GM21619 (cell line): ENCODE measurements around the gene NME4.
"Not testable (repeated sequence)": the region's sequence is repeated elsewhere in the genome, so short reads cannot be mapped to it uniquely, and the experiment has no call there.

ENCODE experiments used
- ATAC-seq: cut with Tn5 transposase; IDR thresholded peaks from one replicate; pipeline ENCODE4 v1.9.1; 2021; ENCODE audit not compliant: unreplicated experiment

The NME4 gene

DNA sequence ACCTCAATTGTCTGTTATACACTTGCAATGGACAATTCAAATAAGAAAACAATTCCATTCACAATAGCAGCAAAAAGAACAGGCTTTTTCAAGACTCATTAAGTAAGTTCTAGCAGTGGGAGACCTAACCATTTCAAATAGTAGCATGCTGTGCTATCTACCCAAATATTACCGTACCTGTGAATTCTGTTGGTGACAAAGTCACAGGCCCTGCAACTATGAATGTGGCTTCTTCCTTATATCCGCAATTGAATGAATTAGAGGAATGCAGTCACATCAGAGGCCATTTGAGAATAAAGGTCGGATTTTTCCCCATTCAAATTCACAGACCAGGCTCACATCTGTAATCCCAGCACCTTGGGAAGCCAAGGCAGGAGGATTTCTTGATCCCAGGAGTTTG, 800 bp upstream of the NME4 start:
- ATAC-seq: no peak

GRCh38 chr16:396605-397004, 394 bp upstream of the NME4 start:
- ATAC-seq: no peak

GRCh38 chr16:397736-398332, 835 bp downstream of the NME4 start:
- no peak for ATAC-seq

DNA sequence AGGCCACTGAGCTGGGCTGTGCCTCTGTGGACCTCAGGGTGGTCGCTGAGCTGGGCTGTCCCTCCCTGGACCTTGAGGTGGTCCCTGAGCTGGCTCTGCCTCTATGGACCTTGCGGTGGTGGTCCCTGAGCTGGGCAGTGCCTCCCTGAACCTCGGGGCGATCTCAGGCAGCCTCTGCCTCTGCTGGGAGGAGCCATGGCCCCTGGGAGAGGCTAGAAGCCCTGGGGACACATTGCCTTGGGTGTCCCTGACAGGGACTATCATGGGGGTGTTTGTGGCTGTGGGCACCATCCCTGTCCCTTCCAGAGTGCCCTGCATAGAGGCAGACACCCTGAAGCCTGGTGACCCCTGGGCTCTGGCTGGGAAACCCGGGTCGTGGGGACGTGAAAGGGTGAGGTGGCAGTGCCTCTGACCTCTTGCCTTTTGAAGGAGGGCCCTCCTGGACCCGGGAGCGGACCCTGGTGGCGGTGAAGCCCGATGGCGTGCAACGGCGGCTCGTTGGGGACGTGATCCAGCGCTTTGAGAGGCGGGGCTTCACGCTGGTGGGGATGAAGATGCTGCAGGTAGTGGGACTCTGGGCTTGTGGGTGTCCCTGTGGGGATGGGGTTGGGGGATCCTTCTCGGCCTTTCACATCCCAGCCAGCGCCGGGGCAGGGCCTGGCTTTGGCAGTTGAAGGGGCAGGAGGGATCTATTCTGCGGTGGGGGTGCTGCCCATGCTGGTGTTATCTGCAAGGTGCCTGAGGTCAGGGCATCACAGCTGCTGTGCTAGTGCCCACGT, 1.8 kb downstream of the NME4 start:
- ATAC-seq: no peak

DNA sequence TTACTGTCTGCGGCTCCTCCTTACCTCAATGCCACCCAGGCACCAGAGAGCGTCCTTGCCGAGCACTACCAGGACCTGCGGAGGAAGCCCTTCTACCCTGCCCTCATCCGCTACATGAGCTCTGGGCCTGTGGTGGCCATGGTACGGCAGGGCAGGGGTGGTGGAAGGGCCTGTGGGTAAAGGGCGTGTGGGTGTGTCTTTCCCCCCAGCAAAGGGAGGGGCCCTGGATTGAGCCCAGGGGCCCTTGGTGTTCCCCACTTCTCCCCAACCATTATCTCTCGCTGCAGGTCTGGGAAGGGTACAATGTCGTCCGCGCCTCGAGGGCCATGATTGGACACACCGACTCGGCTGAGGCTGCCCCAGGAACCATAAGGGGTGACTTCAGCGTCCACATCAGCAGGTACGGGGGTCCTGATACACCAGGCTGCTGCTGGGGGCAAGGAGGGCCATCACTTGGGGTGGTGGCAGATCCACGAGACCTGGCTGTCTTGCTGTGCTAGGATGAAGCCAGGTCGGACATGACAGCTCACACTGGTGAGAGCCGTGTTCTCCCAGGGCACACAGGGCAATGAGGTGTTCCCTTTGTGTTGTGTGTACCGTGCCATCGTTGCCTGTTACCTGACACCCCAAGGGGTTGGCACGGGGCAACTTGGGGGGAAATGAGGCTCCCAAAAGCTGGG, 2.5 kb downstream of the NME4 start:
- no peak for ATAC-seq

DNA sequence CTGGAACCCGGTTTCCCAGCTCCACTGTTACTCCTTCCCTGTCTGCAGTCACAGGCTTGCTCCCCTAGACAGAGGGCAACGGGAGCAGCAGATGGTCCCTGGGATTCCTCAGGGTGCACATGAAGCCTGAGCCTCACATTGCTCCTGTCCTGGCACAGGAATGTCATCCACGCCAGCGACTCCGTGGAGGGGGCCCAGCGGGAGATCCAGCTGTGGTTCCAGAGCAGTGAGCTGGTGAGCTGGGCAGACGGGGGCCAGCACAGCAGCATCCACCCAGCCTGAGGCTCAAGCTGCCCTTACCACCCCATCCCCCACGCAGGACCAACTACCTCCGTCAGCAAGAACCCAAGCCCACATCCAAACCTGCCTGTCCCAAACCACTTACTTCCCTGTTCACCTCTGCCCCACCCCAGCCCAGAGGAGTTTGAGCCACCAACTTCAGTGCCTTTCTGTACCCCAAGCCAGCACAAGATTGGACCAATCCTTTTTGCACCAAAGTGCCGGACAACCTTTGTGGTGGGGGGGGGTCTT, 3.1 kb downstream of the NME4 start:
- ATAC-seq: no peak

DNA sequence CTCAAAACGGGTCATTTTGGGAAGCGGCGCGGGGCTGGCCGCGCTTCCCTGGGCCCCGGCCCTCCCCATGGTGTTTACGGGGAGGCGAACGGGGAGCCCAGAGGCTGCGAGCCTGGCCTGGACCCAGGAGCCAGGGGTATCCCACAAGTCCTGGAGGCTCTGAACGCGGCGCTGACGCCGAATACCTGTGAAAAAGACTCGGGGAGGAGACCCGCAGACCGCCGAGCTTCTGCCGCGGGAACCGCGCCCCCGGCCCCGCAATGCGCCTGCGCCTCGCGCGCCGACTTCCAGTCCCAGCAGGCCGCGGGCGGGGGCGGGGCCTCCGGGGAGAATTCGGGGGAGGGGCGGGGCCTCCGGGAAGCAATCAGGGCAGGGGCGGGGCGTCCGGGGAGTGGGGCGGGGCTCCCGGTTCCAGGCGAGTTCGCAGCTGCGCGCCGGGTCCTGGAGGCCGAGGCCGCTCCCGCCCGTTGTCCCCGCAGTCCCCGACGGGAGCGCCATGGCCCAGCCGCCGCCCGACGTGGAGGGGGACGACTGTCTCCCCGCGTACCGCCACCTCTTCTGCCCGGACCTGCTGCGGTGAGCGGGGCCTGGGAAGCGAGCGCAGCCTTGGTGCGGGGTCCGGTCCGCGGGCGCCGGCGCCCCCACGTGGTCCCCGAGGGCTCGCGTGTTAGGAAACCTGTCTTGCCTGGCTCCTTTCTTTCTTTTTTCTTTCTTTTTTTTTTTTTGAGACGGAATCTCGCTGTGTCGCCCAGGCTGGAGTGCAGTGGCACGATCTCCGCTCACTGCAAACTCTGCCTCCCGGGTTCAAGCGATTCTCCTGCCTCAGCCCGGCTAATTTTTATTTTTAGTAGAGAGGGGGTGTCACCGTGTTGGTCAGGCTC, 4.7 kb downstream of the NME4 start, which contains the start of gene DECR2:
Gene DECR2 (plus strand): TSS at position 418 of the 881 bp plus-strand sequence. CDS start 79 bp downstream, at position 497.
- ATAC-seq: peak; percentile 51

GRCh38 chr16:404971-405486, 8.0 kb downstream of the NME4 start:
- ATAC-seq: no peak

DNA sequence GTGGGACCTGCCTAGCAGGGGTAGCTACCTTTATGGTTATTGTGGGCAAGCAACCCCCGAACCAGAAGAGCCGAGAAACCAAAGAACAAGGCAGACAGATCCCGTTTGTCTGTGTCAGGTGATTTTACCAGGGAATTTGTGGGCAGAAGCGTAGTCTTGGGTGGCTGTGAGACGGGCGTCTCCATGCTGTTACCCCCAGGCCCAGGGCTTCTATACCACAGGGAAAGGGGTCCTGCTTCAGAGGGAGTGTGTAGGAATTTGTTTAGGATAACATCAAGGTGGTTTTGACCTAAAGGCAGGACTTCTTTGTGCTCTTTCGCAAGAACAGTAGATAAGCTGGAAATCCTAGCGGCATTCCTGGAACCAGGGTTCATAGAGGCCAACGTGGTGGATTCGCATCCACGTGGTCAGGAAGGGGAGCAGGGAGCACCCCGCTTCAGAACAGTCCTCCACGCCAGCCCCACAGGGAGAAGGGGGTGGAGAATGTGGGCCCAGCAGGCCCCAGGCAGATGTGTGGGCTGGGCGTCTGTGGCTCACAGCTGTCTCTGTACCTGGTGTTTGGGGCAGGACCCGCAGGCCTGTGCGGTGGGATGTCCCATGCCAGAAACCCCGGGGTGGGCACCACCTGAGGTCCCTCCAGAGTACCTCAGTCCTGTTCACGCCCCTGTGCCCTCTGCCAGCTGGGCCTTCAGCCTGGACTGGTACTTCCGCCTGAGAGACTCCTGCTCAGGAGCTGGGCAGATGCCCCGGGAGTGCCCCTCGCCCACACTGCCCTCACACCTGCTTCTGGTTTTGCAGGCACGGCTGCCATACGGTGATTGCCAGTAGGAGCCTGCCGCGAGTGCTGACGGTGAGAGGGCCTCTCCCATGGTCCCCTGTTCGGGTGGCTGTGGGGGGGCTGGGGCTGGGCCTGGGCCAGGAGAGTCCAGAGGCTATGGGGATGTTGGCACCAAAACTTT, 8.8 kb downstream of the NME4 start:
- ATAC-seq: no peak

GRCh38 chr16:407253-407652, 10.3 kb downstream of the NME4 start:
- no peak for ATAC-seq

GRCh38 chr16:410516-411178, 13.6 kb downstream of the NME4 start:
- ATAC-seq: no peak

DNA sequence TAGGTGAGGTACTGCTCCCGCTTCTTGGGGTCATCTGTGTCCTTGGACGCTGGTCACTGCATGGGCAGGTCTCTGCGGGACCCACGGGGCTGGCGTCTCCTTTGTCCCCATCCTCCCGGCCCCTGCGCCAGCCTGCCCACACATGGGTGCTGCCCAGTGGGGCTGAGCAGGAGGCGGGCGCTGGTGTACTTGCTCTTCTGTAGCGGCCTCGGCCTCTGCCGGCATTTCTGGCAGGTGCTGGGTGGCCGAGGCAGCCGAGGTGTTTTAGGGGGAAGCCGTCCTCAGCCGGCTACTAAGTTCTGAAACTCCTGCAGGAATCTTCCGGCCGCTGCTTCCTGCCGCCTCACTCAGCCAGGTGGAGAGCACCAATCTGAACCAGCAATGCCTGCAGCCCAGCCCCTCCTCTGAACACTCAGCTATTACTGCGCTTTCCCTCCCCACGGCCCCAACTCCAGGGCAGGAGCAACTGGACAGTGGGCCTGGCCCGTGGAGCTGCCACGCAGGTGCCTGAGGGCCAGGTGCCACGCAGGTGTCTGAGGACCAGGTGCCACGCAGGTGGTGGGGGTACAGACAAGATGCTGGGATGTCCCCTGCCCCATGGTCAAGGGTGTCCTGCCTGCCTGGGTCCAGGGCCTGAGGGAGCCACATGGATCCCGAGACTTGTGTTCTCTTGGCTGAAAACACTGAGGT, 14.7 kb downstream of the NME4 start:
- no peak for ATAC-seq

DNA sequence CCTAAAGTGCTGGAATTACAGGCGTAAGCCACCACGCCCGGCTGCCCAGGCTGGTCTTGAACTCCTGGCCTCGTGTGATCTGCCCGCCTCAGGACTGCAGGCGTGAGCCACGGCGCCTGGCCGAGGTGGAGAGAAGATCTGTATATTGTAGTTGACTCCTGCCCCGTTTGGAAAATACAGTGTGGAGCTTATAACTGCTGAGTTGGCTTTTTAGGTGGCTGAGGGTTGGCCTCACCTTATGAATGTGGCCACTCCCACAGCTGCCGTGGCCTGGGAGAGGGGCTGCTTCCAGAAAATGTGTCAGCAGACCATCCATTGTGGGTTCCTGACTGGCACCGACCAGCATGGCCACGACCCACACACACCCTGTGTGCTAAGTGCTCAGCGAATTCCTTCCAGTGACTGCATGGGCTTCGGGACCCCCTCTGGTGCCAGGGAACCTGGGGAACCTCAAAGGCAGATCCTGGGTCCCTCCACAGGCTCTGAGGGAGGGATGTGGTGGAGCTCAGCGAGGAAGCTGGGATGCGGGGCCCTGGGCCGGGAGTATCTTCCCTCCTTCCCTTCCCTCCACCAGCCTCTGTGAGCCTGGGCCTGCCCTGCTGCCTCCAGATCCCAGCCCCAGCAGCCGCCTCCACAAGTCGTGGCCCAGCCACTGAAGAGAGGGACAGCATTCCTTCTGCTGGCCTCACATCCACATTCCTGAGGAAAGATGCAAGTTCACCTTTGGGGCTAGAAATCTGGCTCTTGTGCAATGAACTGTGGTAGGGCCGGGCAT, 17.6 kb downstream of the NME4 start:
- ATAC-seq: no peak

GRCh38 chr16:415170-415498, 18.1 kb downstream of the NME4 start:
- not testable (repeated sequence) for ATAC-seq

GRCh38 chr16:422179-422578, 25.2 kb downstream of the NME4 start:
- ATAC-seq: not testable (repeated sequence)

GRCh38 chr16:424033-424622, 27.1 kb downstream of the NME4 start:
- no peak for ATAC-seq

DNA sequence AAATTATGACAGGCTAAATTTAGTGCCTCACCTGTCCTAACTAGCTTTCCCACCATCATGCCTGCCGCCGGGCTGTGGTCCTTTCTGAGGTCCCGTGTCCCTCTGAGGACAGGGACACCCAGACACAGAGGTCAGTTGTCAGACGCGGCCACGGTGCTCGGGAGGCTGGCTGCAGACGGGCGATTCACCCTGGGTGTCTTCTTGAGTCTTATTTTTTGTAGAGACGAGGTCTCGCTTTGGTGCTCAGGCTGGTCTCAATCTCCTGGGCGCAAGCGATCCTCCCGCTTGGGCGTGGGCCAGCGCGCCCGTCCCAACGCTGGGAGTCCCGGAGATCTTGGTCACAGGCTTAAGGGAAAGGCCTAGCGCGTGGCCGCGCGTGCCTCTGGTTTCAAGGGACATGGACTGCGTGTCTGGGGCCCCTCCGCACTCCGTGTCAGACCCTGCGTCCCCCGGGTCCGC, 27.7 kb downstream of the NME4 start:
- ATAC-seq: no peak
